ENCODE results near the gene SLC5A11.

DNA sequence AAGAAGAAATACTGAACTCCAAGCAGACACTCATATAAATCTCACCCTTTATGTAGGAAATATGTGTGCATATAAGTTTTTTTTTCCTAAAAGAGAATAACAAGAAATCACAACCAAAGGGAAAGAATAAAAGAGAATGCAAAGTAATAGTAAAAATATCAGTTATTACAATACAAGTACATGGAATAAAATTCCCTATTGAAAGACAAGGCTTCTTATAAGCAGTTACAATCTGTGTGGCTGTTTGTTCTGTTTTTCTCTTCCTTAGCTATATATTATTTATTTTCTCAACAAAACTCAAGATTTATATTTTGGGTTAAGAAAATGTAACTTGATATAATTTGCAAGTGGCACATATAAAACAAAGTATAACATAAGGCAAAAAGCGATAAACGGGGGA is 41.7 kb downstream of the SLC5A11 start:
- TF ChIP-seq CTCF (conservative IDR thresholded peaks at IDR 0.05; ENCODE audit: low read depth, low read length) (no peak), EZH2 (IDR thresholded peaks at IDR 0.05; ENCODE audit: borderline replicate concordance, low read depth, low read length, poor library complexity, severe bottlenecking) (no peak)
